Fibroblast of skin of right biceps (primary cell): ENCODE measurements around the gene TADA2A.

Experiments
- DNase-seq: peaks from one replicate; pipeline ENCODE4 v3.0.0-alpha.2; 2013

The TADA2A gene

GRCh38 chr17:37465069-37465616 is 58.5 kb downstream of the TADA2A start:
- peak; percentile 85 for DNase-seq

DNA sequence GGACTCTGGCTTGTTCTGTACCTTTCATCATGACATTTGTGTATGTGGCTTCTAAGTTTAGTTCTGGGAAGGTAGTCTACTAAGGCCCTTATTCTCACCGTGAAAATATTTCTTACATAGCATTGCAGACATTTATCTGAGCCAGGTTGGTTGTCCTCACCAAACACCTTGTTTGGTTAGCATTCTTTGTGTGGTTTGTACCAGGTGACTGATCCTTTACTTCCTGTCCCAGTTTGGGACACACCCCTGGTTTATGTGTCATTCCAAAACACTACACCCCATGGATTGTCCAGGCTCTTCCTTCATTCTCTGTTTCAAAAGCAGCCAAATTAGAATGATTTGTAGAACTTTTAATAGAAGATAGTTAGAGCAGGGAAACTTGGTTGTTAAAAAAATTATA is 59.8 kb downstream of the TADA2A start:
- no peak for DNase-seq

- DNase-seq, result no peak
Measured at GRCh38 chr17:37470181-37470580, 63.5 kb downstream of the TADA2A start.

- DNase-seq, result no peak
Measured at GRCh38 chr17:37475731-37476420, 69.2 kb downstream of the TADA2A start.

DNA sequence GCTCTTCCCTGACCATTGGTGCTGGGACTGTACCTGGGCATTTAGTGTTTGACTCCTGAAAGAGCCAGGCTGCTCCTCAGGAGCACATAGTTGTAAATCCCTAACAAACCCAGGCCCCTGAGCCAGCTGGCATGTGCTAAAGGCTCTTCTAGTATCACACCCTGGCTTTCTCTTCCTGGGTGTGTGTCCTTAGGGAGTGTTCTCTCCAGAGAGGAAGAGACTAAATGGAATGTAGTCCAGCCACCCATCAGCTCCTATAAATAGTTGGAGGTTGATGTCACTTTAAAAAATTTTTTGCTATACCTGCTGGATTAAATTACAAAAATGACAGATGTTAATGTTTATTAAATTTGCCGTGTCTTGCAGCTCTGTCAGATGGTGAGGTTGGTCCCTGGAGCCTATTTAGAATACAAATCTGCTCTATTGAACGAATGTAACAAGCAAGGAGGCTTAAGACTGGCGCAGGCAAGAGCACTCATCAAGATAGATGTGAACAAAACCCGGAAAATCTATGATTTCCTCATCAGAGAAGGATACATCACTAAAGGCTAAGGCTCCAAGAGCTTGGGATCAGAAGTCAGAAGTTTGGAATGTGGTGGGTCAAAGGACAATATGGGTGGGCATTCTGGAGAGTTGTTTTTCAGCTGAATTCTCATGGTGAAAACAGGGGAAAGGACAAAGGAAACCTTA is 69.9 kb downstream of the TADA2A start:
- DNase-seq, result peak; percentile 61

DNA sequence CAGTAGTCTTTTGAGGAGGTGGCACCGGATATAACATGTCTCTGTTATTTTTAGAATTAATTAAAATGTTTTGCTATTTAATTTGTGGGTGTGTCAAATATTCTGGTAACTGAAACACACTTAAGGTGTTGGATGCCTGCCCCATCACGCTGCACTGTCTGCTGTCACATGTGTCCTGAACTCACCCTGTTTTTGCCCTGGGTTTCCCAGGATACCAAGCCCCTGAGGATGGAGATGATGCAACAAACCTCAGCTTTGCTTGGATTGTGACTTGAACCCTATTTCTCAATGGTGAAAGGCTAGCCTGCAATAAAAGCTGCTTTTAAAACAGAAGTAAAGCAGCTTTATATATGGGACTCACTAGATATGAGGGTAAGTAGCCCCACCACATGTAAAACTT is 71.5 kb downstream of the TADA2A start:
- DNase-seq, result peak; percentile 64

DNA sequence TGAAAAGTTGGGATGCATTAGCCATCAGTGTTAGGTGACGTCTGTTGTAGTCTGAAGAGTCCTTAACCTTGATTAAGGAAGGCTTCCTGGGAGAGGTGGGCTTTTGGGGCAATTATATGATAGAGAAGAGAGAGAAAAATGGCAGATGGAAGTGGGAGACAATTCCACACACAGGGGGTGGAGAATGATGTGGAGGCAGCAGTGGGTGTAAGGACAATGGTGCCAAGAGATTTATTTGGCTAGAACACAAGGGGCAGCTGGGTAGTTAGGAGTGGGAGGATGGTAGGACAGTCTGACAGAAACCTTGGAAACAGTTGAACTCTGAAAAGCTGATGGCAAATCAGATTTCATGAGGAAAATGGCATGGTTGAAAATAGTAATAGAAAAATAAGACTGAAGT is 72.3 kb downstream of the TADA2A start:
- no peak for DNase-seq

DNA sequence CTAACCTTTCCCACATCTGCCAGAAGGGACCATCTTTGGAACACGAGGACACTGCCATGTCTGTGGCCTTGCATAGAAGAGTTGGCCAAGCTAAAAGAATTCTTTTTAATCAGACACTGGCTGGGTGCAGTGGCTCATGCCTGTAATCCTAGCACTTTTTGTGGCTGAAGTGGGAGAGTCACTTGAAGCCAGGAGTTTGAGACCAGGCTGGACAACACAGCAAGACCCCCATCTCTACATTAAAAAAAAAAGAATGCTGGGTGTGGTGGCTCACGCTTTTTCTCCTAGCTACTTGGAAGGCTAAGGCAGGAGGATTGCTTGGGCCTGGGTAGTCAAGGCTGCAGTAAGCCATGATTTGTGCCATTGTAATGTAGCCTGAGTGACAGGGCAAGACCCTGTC is 73.7 kb downstream of the TADA2A start:
- no peak for DNase-seq

- no peak for DNase-seq
Measured at GRCh38 chr17:37481001-37481665, 74.4 kb downstream of the TADA2A start.

DNA sequence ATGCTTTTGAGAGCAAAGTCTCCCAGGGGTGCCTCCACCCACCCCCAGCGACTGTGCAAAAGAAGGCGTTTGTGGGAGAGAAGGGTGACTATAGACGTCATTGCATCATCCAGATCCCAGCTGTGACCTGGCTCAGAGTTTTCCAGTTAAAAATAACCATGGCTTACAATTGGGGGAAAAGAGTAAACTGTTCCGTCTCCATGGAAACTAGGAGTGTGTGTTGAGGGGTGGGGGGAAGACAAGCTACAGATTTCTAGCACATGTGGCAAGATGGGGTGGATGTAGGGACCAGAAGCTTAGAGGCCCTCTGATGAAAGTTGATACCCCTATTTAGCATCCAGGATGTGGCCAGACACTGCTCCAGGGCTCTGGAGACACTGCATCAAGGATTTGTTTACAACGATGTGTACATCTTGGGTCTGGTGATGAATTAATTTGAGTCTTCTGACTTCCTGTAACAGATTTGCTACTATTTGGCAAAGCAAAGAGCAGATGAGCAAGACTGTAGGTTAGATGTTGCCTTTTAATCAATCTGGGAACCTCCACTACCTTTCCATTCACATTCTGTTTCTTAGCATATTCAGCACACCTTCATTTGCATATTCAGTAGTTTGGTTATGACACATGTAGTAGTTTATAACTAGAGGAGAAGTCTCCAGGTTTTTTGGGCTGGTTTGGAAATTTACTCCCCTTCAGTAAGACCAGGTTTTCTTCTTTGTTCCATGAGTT is 76.8 kb downstream of the TADA2A start:
- peak; percentile 91 for DNase-seq

DNA sequence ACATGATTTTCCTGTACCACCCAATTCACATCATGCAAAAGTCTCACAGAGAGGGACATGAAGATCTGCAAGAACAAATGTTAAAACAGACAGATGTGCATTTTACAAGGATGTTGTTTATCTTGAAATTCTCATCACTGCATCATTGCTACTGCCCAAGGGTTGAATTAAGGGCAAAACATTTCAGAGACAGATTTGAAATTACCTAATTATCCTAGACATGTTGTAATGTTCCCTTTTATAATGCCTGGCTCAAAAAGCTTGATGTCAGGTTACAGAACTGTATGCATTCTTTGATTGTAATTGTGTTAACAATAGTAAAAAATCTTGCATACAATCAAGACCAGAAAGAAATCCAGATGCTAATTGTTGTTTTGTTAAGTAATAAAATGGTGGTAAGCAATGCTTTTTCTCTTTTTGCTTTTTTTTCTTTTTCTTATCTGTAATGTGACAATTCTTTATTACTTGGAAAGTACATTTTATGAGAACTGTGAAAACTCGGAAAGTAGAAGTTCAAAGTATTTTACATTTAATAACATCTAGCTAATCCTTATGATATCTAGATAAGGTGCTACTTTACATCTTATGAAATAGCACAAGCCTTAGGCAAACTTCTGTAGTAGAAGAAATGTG is 79.4 kb downstream of the TADA2A start:
- DNase-seq, result no peak

GRCh38 chr17:37488009-37488604 is 81.4 kb downstream of the TADA2A start:
- DNase-seq, result peak; percentile 99

DNA sequence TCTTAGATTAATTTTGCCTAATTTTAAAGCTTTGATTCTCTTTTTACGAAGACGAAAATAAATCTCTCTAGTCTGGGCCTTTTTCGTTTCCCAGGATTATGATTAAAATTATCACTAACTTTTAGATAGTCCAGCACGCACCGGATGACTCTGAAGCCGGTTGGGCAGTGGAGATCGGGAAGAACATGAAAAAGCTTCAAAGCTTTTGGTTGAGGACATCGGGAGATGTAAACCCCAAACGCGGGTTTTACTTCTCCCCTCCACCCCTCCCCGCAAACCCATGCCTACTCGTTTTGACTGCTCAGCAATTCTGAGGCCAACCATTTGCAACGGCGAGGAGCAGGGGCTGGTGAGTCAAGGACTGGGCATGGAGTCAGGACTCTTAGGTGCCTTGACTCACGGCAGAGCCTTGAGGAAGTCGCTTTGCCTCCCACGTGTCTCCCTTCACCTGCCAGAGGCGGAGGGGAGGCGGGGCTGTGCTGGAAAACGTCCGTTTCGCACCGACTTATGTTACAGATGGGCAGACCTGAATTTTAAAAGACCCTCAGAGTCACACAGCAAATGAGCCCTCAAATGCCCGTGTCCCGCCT is 82.0 kb downstream of the TADA2A start:
- DNase-seq, result peak; percentile 98

GRCh38 chr17:37489197-37490001 is 82.7 kb downstream of the TADA2A start, which contains the start of gene DUSP14:
Gene DUSP14 (plus strand): TSS chr17:37489891. CDS start chr17:37512273, 22,382 bp downstream.
- peak; percentile 88 for DNase-seq

DNA sequence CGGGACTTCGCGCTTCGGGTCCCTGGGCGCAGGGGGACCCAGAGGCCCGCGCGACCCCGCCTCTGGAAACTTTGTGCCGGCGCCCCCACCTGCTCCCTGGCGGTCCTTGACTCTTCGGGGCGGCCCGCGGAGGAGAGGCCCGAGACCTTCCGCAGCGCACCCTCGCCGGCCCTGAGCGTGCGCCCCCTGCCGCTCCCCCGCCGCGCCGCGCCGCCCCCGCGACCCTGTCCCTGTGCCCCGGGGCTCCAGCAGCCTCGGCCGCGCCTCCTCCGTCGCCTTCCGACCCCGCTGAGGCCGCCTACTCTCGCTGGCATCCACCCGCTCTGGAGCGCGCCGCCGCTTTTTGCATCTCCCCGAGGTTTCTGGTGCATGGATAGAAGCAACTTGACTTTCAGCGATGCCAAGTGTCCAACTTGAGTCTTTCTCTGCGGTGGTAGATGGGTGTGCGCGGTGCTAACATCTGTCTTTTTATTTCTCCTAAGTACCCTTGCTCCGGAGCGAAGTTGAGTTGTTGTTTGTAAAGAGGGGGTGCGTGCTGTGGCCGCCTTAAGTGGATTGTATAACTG is 83.4 kb downstream of the TADA2A start:
- DNase-seq, result peak; percentile 57

- peak; percentile 95 for DNase-seq
Measured at GRCh38 chr17:37490638-37491614, 84.2 kb downstream of the TADA2A start.

- DNase-seq, result no peak
Measured at GRCh38 chr17:37492167-37492566, 85.5 kb downstream of the TADA2A start.

GRCh38 chr17:37493249-37494027 is 86.8 kb downstream of the TADA2A start:
- DNase-seq, result peak; percentile 98
